Measurements from ENCODE around the gene RASSF7. TPM values are rescaled to one million over a fixed set of nuclear protein-coding genes. Genes with fewer than 3 reads are reported as not detected.

The RASSF7 gene
- total RNA-seq, 1 experiment from 2014 or later = 28.2 TPM

DNA sequence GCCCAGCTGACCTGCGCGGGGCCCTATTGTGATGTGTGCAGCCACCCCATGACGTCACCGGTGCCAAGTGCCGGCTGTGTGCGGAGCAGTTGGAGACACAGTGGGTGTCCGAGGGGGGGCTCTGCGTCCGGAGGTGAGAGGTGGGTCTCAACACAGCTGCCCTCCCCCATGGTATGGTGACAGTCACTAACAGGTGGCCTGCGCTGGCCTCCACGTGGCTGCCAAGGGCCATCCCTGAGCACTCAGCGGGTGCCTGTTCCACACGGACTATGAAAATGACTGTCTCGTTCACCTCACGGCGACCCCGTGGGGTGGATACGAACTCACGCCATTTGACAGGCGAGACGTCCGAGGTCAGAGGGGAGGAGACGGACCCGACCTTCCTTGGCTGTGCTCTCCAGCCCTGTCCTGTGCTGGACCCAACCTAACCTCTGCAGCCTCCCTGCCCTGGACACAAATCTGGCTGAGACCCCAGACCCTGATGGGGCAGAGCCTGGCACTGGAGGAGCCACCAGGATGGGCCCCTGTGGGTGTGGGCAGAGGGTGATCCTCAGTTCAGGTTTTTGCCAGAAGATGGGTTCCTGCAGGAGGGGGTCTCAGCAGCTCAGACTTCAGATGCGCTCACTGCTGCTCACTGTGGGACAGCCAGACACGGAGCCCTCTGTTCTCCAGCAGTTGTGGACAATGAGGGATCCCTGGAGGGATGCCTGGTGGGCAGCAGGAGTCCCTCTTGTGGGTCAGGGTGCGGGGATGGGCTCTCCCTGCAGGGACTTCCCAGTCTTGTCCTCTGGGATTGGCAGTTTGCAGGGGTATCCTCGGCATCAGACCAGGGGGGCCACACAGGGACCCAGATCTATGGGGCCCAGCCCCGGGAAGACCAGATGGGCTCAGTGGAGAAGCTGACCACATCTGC lies 31.7 kb upstream of the RASSF7 start:
- Histone ChIP-seq H3K36me3 (replicated peaks; ENCODE audit: control insufficient read depth, insufficient read depth, low read length) (peaks cover 3% of the 10 kb centered on the region), H3K4me3 (ENCODE audit: insufficient read depth, low read depth, low read length) (no peak overlapping the region), H3K27me3 (ENCODE audit: control insufficient read depth, insufficient read depth, low read length) (no peaks in the 10 kb centered on the region)
- peak; percentile 66 for DNase-seq

DNA sequence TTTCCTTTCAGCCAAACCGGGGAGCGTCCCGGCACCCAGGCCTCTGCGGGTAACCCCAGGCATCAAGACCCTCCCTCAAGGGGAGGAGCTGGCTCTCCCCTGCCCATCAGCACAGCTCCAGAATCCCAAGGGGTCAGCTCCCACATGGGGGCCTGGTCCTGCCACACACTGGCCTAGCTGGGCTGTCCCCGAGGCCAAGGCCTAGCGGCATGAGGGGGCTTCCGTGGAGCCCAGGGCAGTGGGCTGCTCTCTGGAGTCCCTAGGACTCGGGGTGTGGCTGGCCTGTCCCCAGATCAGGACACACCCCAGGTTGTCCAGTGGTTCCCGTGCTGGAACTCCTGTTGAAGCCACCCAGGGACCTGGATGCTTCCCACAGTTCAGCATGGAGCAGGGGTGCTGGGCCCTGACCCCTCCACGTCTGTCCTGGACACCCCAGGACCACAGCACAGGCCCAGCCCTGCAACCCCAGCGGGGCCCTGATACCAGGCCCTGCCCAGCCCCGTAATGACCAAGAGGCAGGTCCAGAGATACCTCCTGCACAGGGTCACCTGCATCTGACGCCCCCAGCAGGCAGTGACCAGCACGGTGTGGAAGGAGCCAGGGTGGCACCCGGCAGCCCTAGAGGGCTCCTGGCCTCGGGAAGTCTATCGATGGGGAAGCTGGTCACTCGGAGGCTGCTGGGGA lies 30.9 kb upstream of the RASSF7 start:
- no peak overlapping the region for H3K4me3 ChIP-seq (ENCODE audit: insufficient read depth, low read depth, low read length)
- DNase-seq = peak; percentile 58
- no peaks in the 10 kb centered on the region for H3K27me3 ChIP-seq (ENCODE audit: control insufficient read depth, insufficient read depth, low read length)
- H3K36me3 ChIP-seq (replicated peaks; ENCODE audit: control insufficient read depth, insufficient read depth, low read length) = peaks cover 3% of the 10 kb centered on the region

DNA sequence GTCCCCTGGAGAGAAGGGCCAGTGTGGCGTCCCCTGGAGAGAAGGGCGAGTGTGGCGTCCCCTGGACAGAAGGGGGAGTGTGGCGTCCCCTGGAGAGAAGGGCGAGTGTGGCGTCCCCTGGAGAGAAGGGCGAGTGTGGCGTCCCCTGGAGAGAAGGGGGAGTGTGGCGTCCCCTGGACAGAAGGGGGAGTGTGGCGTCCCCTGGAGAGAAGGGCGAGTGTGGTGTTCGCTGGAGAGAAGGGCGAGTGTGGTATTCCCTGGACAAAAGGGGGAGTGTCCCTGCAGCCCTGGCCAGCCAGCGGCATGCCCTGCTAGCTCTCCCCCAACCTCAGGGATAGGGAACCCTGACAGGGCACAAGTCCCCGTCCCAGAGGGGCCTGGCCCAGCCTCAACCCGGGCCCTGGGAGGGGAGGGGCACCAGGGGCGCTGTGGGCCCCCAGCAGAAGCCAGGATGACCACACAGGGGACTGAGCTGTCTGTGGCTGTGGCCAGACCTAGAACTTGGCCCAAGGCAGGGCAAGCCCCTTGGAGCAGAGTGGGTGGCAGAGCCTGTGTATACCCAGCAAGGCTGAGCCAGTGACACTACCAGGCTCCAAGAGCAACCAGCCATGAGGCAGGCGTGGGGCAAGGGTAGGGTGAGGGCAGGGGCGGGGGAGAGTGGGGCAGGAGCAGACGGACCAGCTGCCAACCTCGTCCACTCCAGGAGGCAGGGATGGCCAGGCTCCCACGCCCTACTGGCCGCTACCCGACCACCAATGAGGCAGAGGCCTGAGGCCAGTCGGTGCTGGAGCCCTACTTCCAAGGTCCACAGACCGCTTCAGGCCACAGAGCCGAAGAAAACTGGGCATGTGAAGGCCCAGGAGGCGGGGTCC lies 29.6 kb upstream of the RASSF7 start:
- peak; percentile 63 for DNase-seq
- Histone ChIP-seq H3K36me3 (replicated peaks; ENCODE audit: control insufficient read depth, insufficient read depth, low read length) (peaks cover 3% of the 10 kb centered on the region), H3K27me3 (ENCODE audit: control insufficient read depth, insufficient read depth, low read length) (no peaks in the 10 kb centered on the region), H3K4me3 (ENCODE audit: insufficient read depth, low read depth, low read length) (no peak overlapping the region)

DNA sequence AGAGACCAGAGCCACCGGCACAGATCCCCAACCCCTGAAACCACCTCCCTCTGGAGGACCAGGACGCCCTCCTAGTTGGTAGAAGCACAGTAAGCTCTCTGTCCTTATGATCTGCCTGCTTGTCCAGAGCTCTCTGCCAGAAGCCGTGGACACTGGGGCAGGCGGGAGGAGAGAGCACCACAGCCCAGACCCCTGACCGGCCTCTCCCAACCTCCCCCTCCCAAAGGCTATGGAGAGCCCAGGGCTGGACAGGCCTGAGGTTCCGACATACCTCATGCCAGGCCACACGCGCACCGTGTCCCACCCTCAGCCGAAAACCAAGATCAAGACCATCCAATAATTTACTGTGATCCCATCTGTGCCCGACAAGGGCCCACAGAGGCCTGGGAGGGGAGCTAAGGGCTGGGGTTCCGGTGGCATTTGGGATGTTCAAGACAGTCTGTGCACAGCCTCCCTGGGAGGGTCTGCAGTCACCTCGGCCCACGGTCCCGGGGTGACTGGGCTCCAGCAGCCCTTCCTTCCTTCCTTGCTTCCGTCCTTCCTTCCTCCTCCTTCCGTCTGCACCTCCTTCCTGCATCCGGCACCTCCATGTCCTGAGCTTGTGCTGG lies 28.7 kb upstream of the RASSF7 start:
- DNase-seq = peak; percentile 42
- Histone ChIP-seq H3K36me3 (replicated peaks; ENCODE audit: control insufficient read depth, insufficient read depth, low read length) (peaks cover 3% of the 10 kb centered on the region), H3K27me3 (ENCODE audit: control insufficient read depth, insufficient read depth, low read length) (peaks cover 6% of the 10 kb centered on the region), H3K4me3 (ENCODE audit: insufficient read depth, low read depth, low read length) (no peak overlapping the region)

DNA sequence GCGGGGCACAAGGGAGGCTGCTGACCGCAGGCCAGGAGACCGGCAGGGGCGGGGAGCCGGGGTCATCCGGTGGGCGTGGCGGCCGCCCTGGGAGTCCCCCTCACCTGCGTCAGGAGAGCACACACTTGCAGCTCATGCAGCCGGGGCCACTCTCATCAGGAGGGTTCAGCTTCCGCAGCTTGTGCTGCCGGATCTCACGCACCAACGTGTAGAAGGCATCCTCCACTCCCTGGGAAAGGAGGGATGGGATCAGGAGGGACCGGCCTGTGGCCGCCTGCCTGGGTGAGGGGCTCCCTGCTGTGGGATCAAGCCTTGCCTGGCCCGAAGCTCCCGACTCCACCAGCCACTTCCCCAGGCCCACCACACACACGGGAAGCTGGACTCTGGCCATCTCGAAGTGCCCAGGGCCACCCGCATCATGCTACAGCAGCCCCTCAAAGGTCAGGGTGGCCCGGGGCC lies 28.2 kb upstream of the RASSF7 start:
- peaks cover 10% of the 10 kb centered on the region for H3K27me3 ChIP-seq (ENCODE audit: control insufficient read depth, insufficient read depth, low read length)
- no peak overlapping the region for H3K4me3 ChIP-seq (ENCODE audit: insufficient read depth, low read depth, low read length)
- peak; percentile 62 for DNase-seq
- H3K36me3 ChIP-seq (replicated peaks; ENCODE audit: control insufficient read depth, insufficient read depth, low read length) = peaks cover 3% of the 10 kb centered on the region

DNA sequence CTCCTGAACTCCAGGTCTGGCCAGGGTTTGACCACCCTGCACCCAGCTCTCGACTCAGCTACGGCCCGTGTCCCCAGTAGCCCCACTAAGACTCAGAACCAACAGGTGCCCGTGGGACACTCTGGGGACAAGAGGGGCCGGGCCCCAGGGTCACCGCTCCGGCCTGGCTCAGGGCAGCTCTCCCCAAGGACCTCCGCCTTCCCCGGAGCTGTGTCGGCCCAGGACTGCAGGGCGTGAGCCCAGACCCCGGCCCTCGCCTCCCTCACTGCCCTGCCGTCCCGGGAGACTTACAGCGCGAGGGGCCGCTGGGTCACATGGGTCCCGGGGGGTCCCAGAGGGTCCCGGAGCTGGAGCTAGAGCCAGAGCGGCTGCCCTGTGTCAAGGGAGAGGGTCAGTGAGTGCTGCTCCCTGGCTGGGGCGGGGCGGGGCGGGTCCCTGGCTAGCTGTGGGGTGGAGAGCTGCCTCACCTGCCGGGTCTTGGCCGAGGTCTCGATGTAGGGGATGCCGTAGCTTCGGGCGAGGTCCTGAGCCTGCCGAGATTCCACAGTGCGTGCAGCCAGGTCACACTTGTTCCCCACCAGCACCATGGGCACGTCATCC lies 27.7 kb upstream of the RASSF7 start:
- Histone ChIP-seq H3K36me3 (replicated peaks; ENCODE audit: control insufficient read depth, insufficient read depth, low read length) (peaks cover 3% of the 10 kb centered on the region), H3K27me3 (ENCODE audit: control insufficient read depth, insufficient read depth, low read length) (peaks cover 11% of the 10 kb centered on the region), H3K4me3 (ENCODE audit: insufficient read depth, low read depth, low read length) (no peak overlapping the region)
- peak; percentile 53 for DNase-seq

DNA sequence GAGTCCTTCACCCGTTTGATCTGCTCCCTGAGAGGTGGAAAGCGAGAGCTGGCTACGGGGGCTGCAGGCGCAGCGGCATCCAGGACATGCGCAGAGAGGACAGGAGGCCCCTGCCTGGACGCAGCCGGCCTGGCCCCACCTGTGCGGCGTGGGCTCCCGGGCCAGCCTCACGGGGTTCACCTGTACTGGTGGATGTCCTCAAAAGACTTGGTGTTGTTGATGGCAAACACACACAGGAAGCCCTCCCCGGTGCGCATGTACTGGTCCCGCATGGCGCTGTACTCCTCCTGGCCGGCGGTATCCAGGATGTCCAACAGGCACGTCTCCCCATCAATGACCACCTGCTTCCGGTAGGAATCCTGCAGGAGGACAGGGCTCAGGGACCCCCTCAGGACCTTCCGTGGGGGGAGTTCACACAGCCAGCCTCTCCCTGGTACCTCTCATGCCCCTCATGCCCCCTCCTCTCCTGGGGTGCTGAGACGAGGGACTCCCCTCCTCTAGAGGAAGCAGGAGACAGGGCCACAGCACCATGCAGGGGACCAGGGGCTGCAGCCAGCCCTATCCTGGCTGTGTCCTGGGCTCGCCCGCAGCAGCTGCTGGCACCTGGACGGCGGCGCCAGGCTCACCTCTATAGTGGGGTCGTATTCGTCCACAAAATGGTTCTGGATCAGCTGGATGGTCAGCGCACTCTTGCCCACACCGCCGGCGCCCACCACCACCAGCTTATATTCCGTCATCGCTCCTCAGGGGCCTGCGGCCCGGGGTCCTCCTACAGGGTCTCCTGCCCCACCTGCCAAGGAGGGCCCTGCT lies 27.0 kb upstream of the RASSF7 start:
- Histone ChIP-seq H3K4me3 (ENCODE audit: insufficient read depth, low read depth, low read length) (no peak overlapping the region), H3K36me3 (replicated peaks; ENCODE audit: control insufficient read depth, insufficient read depth, low read length) (peaks cover 3% of the 10 kb centered on the region), H3K27me3 (ENCODE audit: control insufficient read depth, insufficient read depth, low read length) (peaks cover 11% of the 10 kb centered on the region)
- peak; percentile 48 for DNase-seq

DNA sequence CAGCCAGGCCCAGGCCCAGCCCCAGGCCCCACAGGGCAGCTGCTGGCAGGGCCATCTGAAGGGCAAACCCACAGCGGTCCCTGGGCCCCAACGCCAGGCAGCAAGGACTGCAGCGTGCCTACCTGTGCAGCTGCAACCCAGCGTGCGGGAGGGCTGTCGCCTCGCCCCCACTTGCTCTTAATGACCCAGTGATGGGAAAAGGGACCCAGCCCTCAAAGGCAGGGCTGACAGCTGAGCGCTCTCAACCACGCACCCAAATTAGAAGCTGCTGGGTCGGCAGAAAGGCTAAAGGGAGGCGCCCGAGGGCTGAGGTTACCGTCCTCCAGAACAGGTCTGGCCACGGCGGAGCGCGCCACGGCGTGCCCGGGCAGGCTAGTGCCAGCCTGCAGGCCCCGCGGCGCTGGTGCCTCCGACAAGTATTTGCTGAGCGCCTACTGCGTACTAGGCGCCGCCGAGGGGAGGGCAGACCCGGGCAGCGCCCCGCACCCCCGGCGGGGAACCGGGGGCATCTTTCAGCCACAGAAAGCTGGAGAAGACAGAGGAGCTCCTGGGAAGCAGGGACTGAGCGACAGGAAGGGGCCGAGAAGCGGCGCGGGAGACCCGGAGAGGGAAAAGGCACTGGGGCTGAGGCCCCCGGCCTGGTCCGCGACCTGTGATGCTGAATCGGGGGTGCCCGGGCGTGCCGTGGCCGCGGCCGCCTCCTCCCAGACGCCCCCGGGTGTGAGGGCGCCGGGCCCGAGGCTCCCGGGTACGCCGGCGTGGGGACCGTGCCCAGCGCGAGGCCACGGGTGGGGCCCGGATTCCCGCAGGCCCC lies 26.2 kb upstream of the RASSF7 start:
- H3K27me3 ChIP-seq (ENCODE audit: control insufficient read depth, insufficient read depth, low read length) = peaks cover 11% of the 10 kb centered on the region
- DNase-seq = peak; percentile 87

DNA sequence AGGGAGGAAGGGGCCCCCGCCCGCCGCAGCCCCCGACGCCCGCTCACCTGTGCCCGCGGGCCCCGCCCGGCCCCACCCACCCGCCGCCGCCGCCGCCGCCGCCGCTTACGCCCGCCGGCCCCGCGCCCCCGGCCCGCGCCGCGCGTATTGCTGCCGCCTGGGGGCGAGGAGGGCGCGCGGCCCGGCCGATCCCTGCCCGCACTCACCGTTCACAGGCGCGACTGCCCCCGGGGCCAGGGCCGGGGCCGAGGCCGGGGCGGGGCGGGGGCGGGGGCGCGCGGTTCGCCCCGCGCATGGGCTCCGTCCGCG lies 25.6 kb upstream of the RASSF7 start:
- Histone ChIP-seq H3K4me3 (ENCODE audit: insufficient read depth, low read depth, low read length) (peak overlapping the region; percentile 87), H3K27me3 (ENCODE audit: control insufficient read depth, insufficient read depth, low read length) (peaks cover 11% of the 10 kb centered on the region), H3K36me3 (replicated peaks; ENCODE audit: control insufficient read depth, insufficient read depth, low read length) (peaks cover 3% of the 10 kb centered on the region)
- no peak for DNase-seq

More for the DNA sequence above, 26.2 kb upstream of the RASSF7 start:
- peak overlapping the region; percentile 87 for H3K4me3 ChIP-seq (ENCODE audit: insufficient read depth, low read depth, low read length)
- peaks cover 3% of the 10 kb centered on the region for H3K36me3 ChIP-seq (replicated peaks; ENCODE audit: control insufficient read depth, insufficient read depth, low read length)

DNA sequence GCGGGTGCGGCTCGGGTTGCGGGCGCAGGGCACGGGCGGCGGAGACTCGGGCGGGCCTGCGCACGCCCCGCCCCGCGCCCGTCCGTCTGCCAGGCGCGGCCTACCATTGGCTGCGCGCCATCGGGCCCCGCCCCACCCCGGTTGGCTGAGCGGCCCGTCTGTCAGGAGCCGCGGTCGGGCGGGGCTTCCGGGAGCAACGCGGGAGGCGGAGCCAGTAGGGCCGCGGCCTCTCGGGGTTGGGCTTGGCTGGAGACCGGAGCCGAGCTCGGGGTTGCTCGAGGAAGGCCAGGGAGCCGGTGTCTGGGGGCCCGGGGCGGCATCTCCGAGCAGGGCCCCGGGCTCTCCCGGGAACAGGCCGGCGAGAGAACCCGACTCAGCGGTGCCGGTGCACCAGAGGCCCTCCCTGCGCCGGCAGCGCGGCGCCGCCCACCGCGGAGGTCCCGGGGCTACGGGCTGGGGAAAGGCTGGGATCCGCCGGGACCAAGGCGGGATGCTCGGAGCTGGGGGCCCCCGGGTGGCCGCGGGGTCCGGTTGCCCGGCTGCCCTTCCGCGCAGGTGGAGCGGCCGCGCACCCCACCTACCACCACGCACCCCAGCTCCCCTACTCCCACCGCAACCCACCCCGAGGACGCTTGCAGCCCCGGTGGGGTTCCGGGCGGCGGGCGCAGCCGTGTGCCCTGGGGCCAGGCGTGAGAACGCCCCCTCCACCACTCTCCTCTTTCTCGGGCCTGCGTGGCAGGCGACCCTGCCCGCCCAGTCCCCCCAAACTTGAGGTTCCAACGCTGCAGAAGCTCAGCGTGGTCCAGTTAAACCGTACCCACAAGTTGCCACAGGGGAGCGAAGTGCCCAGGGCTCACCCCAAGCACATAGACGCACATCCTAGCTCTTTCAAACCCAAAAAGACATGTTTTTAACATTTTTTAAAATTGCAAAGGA lies 25.0 kb upstream of the RASSF7 start, which contains the start of gene HRAS:
TSS of gene HRAS (minus strand) at position 58 of the 936 bp plus-strand sequence.
- Histone ChIP-seq H3K27me3 (ENCODE audit: control insufficient read depth, insufficient read depth, low read length) (peaks cover 11% of the 10 kb centered on the region), H3K36me3 (replicated peaks; ENCODE audit: control insufficient read depth, insufficient read depth, low read length) (peaks cover 3% of the 10 kb centered on the region), H3K4me3 (ENCODE audit: insufficient read depth, low read depth, low read length) (peak within 1 kb of the TSS; percentile 87)
- peak; percentile 100 for DNase-seq

DNA sequence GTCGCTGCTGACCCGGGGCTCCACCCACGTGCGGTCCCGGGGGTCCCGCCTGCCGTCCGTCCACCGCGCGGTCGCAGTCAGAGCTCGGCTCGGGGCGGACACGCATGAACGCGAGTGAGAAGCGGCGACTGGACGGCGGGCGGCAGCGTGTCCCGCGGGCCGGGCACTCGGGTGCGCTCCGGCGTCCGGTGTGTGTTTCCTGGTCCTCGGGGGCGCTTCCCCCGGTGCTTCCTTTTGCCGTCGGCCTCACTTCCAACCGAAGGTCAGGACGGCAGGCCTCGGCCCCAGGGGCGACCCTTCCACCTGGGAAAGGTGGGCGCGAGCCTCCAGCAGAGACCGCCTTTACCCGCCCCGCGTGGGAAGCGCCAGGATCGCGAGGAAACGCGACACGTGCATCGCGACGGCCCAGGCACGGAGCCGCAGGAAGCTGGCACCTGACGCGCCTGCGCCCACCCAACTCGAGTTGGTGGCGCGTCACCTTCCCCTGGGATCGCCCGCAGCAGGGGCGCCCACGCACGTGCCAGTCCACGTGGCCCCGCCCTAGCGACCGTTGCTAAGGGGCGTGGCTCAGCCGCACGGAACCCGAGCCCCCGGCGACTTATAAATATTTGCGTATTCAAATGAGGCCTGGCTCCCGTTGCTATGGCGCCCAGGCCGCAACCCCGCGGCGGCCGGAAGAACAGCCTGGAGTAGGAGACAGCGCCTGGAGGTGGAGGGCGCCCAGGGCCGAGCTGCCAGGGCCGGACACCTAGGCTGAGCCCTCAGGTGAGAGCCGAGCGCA lies 23.7 kb upstream of the RASSF7 start, which contains the start of gene LRRC56:
TSS of gene LRRC56 (plus strand) at position 687 of the 781 bp plus-strand sequence. CDS start 3,158 bp downstream, outside the sequence.
- Histone ChIP-seq H3K4me3 (ENCODE audit: insufficient read depth, low read depth, low read length) (peak within 1 kb of the TSS; percentile 80), H3K27me3 (ENCODE audit: control insufficient read depth, insufficient read depth, low read length) (peaks cover 11% of the 10 kb centered on the region), H3K36me3 (replicated peaks; ENCODE audit: control insufficient read depth, insufficient read depth, low read length) (peaks cover 3% of the 10 kb centered on the region)
- peak; percentile 99 for DNase-seq

Data from H7 (cell line).